ENCODE data around the gene ZBTB12. TPM values are rescaled to one million over a fixed set of nuclear protein-coding genes. Genes with fewer than 3 reads are reported as not detected.

Gene ZBTB12
- total and polyA plus RNA-seq, 2 of the 13 experiments (the other 11 are each of a cell fraction or from before 2014, with no cell fraction given): 4.8 to 6.0 TPM

GRCh38 chr6:31862344-31863235, 39.3 kb downstream of the ZBTB12 start, which contains the start of gene NEU1 (continued):
- TF ChIP-seq KLF15 (CRISPR knock-in tag; IDR thresholded peaks at IDR 0.05; ENCODE audit: borderline replicate concordance): peak; percentile 91; the same call in 1 of the 2 replicates
- TF ChIP-seq ZNF207 (IDR thresholded peaks at IDR 0.05; ENCODE audit: borderline replicate concordance): no peak
- TF ChIP-seq JUN (CRISPR knock-in tag; IDR thresholded peaks at IDR 0.05): no peak; the same call in 1 of the 2 replicates
- no peak for TF ChIP-seq ZNF460 (CRISPR knock-in tag; IDR thresholded peaks at IDR 0.05; ENCODE audit: borderline replicate concordance)
- TF ChIP-seq ZNF597 (CRISPR knock-in tag; IDR thresholded peaks at IDR 0.05): no peak
- peak; percentile 60 for TF ChIP-seq NR2F6 (IDR thresholded peaks at IDR 0.05)
- TF ChIP-seq NR2F6 (CRISPR knock-in tag; IDR thresholded peaks at IDR 0.05): peak; percentile 75
- 0 out of 2 replicates have a peak, but pooled peaks have one; percentile 7 for TF ChIP-seq ZNF564 (CRISPR knock-in tag; IDR thresholded peaks at IDR 0.05)
- TF ChIP-seq, protein P1, sequence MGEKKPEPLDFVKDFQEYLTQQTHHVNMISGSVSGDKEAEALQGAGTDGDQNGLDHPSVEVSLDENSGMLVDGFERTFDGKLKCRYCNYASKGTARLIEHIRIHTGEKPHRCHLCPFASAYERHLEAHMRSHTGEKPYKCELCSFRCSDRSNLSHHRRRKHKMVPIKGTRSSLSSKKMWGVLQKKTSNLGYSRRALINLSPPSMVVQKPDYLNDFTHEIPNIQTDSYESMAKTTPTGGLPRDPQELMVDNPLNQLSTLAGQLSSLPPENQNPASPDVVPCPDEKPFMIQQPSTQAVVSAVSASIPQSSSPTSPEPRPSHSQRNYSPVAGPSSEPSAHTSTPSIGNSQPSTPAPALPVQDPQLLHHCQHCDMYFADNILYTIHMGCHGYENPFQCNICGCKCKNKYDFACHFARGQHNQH (CRISPR knock-in tag; IDR thresholded peaks at IDR 0.05): peak; percentile 86
- peak; percentile 67 for TF ChIP-seq RFX5 (IDR thresholded peaks at IDR 0.05; ENCODE audit: low read depth, low read length)
- TF ChIP-seq CHD2 (IDR thresholded peaks at IDR 0.05; ENCODE audit: low read depth, low read length): no peak
- no peak for TF ChIP-seq GRHL1 (CRISPR knock-in tag; conservative IDR thresholded peaks at IDR 0.05)
- peak; percentile 63 for TF ChIP-seq JARID2 (CRISPR knock-in tag; IDR thresholded peaks at IDR 0.05; ENCODE audit: insufficient replicate concordance)
- TF ChIP-seq ZNF333 (CRISPR knock-in tag; IDR thresholded peaks at IDR 0.05; ENCODE audit: borderline replicate concordance): peak; percentile 37; the same call in 1 of the 2 replicates
- TF ChIP-seq SP4 (CRISPR knock-in tag; IDR thresholded peaks at IDR 0.05): peak; percentile 90
- TF ChIP-seq HMGXB3 (CRISPR knock-in tag; IDR thresholded peaks at IDR 0.05; ENCODE audit: borderline replicate concordance): peak; percentile 98
- peak; percentile 57; the same call in 1 of the 2 replicates for TF ChIP-seq ZNF557 (CRISPR knock-in tag; IDR thresholded peaks at IDR 0.05)
- TF ChIP-seq, protein P2, sequence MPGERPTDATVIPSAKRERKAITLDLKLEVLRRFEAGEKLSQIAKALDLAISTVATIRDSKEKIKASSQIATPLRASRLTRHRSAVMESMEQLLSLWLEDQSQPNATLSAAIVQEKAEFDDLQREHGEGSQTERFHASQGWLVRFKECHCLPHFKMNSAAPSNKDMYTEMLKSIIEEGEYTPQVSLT (CRISPR knock-in tag; IDR thresholded peaks at IDR 0.05; ENCODE audit: borderline replicate concordance, low read depth): no peak
- TF ChIP-seq ZNF510 (CRISPR knock-in tag; IDR thresholded peaks at IDR 0.05; ENCODE audit: low read depth): peak; percentile 85; the same call in 1 of the 2 replicates
- peak; percentile 86 for TF ChIP-seq MED1 (CRISPR knock-in tag; IDR thresholded peaks at IDR 0.05)

All from HepG2 (cell line).